ENCODE measurements around the gene MANBA. TPM values are rescaled to one million over a fixed set of nuclear protein-coding genes. Genes with fewer than 3 reads are reported as not detected.

Gene MANBA
- total RNA-seq, 1 experiment from 2014 or later, result 22.5 TPM

DNA sequence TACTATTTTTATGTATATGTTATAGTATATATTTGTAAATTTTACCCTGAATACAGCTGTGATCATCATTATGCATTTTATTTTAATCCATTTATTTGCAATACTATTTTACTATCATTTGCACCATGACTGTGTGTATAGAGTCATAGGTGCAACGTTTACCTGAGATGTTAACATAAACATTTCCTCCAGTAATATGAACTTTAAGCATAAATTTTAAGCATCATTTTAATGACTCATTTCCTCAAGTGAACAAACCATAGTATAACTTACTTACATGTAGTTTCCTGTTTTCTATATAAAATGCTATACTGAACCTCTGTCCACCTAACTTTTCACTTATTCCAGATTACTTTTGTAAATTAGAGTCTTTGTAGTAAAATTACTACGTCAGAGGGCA lies 166.8 kb downstream of the MANBA start:
- no peak for DNase-seq (ENCODE audit: low read depth)

DNA sequence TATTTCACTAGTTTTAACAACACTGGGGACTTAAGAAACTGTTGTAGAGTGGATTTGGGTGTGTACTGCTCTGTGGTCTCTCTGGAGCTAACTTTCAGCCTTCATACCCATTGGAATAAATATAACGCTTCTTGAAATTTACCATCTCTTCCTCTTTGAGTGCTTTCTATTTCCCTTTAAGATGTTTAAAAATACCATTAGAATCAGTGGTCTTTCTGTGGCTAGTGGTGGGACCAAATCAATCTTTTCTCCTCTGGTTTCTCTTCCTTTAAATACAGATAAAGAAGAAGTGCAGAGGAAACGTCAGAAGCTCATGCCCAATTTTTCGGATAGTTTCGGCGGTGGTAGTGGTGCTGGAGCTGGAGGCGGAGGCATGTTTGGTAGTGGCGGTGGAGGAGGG lies 167.6 kb downstream of the MANBA start:
- no peak for DNase-seq (ENCODE audit: low read depth)

DNA sequence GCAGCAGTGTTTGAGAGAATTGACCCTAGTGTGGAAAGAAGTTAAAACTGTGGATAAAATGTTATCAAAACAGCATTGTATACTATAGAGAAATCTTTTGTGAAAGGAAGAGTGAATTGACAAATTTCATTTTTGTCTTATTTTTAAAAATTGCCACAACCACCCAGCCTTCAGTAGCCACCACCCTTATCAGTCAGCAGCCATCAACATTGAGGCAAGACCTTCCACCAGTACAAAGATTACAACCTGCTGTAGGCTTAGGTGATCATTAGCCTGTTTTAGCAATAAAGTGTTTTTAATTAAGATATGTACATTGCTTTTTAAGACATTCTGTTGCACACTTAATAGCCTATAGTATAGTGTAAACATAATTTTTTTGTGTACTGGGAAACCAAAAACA lies 168.5 kb downstream of the MANBA start:
- DNase-seq (ENCODE audit: low read depth), result no peak

DNA sequence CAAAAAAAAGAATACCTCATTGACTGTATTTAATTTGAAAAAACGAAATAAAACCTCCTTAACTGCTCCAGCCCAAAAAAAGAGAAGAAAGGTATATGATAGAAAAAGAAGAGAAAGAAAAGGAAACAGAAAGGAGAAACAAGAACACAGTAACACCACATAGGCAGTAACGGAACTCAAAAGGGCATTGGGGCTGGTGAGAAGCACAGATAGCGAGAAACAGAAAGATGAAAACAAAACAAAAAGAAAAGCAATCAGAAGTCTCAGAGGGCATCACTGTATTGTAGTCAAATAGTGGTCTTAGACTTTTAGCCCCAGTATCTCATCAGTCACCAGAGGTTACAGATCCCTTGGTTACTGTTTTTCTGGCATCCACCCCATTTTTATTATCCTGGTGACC lies 171.0 kb downstream of the MANBA start:
- DNase-seq (ENCODE audit: low read depth), result no peak

DNA sequence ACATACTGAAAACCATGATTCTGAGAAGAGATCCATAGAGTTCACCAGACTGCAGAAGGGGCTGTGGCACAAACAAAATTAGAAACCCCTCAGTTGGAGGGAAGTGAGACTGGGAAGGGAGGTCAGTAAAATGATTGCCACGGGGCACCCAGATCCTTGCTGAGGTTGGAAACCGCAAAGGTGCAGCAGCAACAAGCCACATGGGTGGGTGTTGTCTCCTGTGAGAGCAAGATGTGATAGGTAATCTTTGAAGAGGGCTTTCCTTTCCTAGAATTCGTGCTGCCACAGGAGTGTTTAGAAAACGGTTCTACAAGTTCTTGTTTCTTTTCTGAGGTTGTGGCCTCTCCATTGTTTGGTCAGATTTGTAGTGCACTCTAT lies 174.1 kb downstream of the MANBA start:
- DNase-seq (ENCODE audit: low read depth), result no peak

DNA sequence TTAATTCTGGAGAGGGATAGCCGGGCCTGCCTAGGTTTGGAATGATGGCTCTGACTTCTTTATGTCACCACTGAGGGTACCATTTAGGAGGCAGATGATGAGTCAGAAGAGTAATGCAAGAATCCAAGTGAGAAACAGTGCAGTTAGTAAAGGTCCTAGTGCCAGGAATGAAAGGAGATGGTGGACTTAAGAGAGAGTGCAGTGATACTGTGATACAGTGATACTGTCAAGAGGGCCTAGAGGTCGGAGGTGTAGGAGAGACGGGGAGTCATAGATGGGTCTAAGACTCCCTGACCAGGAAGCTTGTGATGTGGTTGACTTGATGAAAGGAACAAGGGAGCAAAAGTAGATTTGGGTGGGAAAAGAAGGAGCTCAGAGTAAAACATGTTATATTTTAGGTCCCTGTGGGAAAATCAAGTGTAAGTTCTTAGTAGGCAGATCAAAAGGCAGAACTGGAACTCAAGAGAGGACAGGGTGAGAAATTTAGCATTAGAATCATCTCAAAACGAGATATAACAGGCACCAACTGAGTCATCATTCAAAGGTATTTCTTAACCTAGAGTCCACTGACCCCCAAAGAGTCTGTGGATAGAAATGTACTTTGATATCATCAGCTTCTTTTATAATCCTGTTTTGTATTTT lies 174.6 kb downstream of the MANBA start:
- DNase-seq (ENCODE audit: low read depth), result no peak

DNA sequence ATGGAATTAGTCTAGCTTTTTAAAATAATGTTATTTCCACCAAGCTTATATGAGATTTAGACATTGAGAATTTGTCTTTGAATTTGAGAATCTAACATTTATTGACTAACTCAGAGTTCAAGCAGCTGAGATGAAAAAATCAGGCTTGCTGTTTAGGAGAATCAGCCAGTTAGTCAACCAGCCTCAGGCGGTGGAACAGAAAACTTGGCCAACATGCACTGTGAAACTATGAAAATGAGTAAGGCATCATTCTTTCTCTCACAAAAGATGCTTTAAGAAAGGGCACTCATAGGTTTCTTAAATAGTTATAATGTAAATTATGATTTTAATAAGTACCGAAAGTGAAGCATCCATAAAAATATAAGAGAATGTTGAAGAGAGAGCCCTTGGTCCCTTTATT lies 175.4 kb downstream of the MANBA start:
- DNase-seq (ENCODE audit: low read depth), result peak; percentile 56

DNA sequence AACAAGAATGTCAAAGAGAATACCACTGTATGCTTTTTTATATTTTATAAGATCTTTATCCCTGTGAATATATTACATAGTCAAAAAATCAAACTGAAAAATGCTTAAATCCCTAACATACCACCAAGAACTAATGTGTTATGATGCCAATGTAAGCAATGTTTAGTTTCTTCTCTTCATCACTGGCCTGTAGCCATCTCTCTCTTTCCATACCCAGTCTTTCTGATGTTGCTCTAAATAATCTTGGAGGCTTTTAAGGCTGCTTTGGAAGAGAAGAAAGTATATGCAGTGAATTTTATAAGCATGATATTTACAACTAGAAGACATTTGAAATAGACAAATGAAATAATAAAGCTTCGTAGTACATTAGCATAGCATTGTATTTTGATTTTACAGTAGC lies 176.7 kb downstream of the MANBA start:
- no peak for DNase-seq (ENCODE audit: low read depth)

Other genes with a start within 250 kb of the MANBA start
- gene UBE2D3, start 66.6 kb upstream of the MANBA start, total RNA-seq (2014; rRNA removed; shearing (Covaris generic)), result 337 and 386 TPM in 2 replicates
- 56.1 and 67.0 TPM in 2 replicates for gene CISD2, start 108.0 kb upstream of the MANBA start, total RNA-seq (2014; rRNA removed; shearing (Covaris generic))

Measured in RPMI7951 (cell line).